PC-9 (cell line): ENCODE results near the gene SUFU. TPM values are rescaled to one million over a fixed set of nuclear protein-coding genes. Genes with fewer than 3 reads are reported as not detected.
"Not testable (repeated sequence)": the region's sequence is repeated elsewhere in the genome, so short reads cannot be mapped to it uniquely, and the experiment has no call there.

Experiments
- BruUV-seq: library from RNA; stranded (reverse); fragments of 400-500 nt; replicated peaks from 2 replicates; lab custom pipeline; 2021; lab: Mats Ljungman, UMichigan
- CTCF ChIA-PET: fragments of 300-600 bp; sonication (Branson Sonifier 250); formaldehyde crosslinking; loops from one replicate; lab custom pipeline; 2022; ENCODE audit warnings: antibody characterized with exemption; lab: Charles Lee
- POLR2A ChIA-PET: fragments of 300-600 bp; sonication (Branson Sonifier 250); formaldehyde crosslinking; loops from one replicate; lab custom pipeline; 2022; ENCODE audit warnings: antibody characterized with exemption; ENCODE audit not compliant: unreplicated experiment; lab: Charles Lee
- DNase-seq, 2 experiments: peaks; one replicate each; pipeline versions ENCODE4 v3.0.0 to v3.0.0-alpha.2; 2015 to 2022; ENCODE audit warnings: mixed read lengths in 1 of 2
- H2AFZ ChIP-seq: fragments of 200-600 bp; sonication (generic); 2 replicates; pipeline ENCODE4 v1.8.1; 2017; ENCODE audit warnings: antibody characterized with exemption
- H3F3A ChIP-seq: fragments of 200-600 bp; sonication (generic); 2 replicates; pipeline ENCODE4 v1.8.1; 2017; ENCODE audit warnings: antibody characterized with exemption, mild to moderate bottlenecking, low read depth; ENCODE audit not compliant: insufficient read depth
- H3K27ac ChIP-seq: fragments of 200-600 bp; sonication (generic); 2 replicates; pipeline ENCODE4 v1.6.1; 2016; ENCODE audit warnings: mixed run types
- H3K27me3 ChIP-seq: fragments of 200-600 bp; sonication (generic); 2 replicates; pipeline ENCODE4 v1.6.1; 2016; ENCODE audit warnings: low read depth, mixed run types; ENCODE audit not compliant: insufficient read depth
- H3K36me3 ChIP-seq: fragments of 200-600 bp; sonication (generic); 2 replicates; pipeline ENCODE4 v1.6.1; 2016; ENCODE audit warnings: low read depth, mixed run types
- H3K4me1 ChIP-seq: fragments of 200-600 bp; sonication (generic); replicated peaks from 2 replicates; pipeline ENCODE4 v1.6.1; 2016; ENCODE audit warnings: mixed run types; ENCODE audit not compliant: insufficient read depth
- H3K4me2 ChIP-seq: fragments of 200-600 bp; sonication (generic); 2 replicates; pipeline ENCODE4 v1.6.1; 2017; ENCODE audit warnings: mixed run types
- H3K4me3 ChIP-seq: fragments of 200-600 bp; sonication (generic); 2 replicates; pipeline ENCODE4 v1.6.1; 2016; ENCODE audit warnings: mixed run types
- H3K79me2 ChIP-seq: fragments of 200-600 bp; sonication (generic); 2 replicates; pipeline ENCODE4 v1.6.1; 2017; ENCODE audit warnings: low read depth, mixed run types
- H3K9me2 ChIP-seq: fragments of 200-600 bp; sonication (generic); 2 replicates; pipeline ENCODE4 v1.8.1; 2017; ENCODE audit warnings: mild to moderate bottlenecking; ENCODE audit not compliant: insufficient read depth
- H3K9me3 ChIP-seq: fragments of 200-600 bp; sonication (generic); 2 replicates; pipeline ENCODE4 v1.8.1; 2016; ENCODE audit warnings: low read depth; ENCODE audit not compliant: insufficient read depth
- H4K20me1 ChIP-seq: fragments of 200-600 bp; sonication (generic); 2 replicates; pipeline ENCODE4 v1.8.1; 2017; ENCODE audit not compliant: insufficient read depth
- CTCF ChIP-seq: fragments of 200-600 bp; sonication (generic); conservative IDR thresholded peaks from 2 replicates; pipeline ENCODE4 v1.6.1; 2017; ENCODE audit warnings: mixed run types, antibody characterized with exemption, mild to moderate bottlenecking, moderate library complexity
- EZH2 ChIP-seq: fragments of 200-600 bp; sonication (generic); IDR thresholded peaks from 2 replicates; pipeline ENCODE4 v1.8.0; 2017; ENCODE audit warnings: antibody characterized with exemption, low read depth
- intact Hi-C: fragments of 100-400 bp; cut with micrococcal nuclease; formaldehyde crosslinking; loops from one replicate; pipeline ENCODE4 v1.10.0; 2022; ENCODE audit not compliant: unreplicated experiment
- total RNA-seq: library from RNA; stranded (reverse); gene quantifications from 2 replicates; pipeline ENCODE4 v1.2.3, GENCODE V29; 2021

Gene SUFU
- total RNA-seq, 1 experiment from 2014 or later: 20.2 TPM

DNA sequence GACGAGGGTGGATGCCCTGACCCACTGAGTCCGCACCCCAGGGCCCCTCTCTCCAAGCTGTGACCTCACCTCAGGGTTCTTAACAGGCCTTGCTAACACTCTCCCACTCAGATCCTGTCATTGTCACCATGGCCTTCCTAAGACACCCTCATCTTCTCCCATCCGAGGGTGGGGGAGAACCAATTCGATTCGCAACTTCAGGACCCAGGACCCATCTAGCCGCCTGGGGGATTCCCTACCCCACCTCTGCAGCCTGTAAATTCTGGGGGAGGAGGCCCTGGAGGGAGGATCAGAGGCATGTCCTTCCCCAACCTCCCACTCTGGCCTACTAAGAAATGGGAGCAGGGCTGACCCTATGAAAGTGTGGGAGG, 157.9 kb downstream of the SUFU start:
- H3K27ac ChIP-seq: no peak overlapping the region
- no peaks in the 10 kb centered on the region for H3F3A ChIP-seq
- H3K4me1 ChIP-seq: no peaks in the 10 kb centered on the region
- no peak for DNase-seq
- no TSS peak for BruUV-seq
- intact Hi-C loops: no loop called here
- H3K36me3 ChIP-seq: no peaks in the 10 kb centered on the region
- no peak overlapping the region for H2AFZ ChIP-seq
- no peaks in the 10 kb centered on the region for H3K27me3 ChIP-seq
- no peaks in the 10 kb centered on the region for H3K79me2 ChIP-seq
- POLR2A ChIA-PET: no interaction called here
- CTCF ChIA-PET: no interaction called here
- H3K9me3 ChIP-seq: no peaks in the 10 kb centered on the region
- H3K9me2 ChIP-seq: no peaks in the 10 kb centered on the region
- TF ChIP-seq EZH2: no peak
- no peak for TF ChIP-seq CTCF
- H3K4me2 ChIP-seq: no peak overlapping the region
- H3K4me3 ChIP-seq: no peak overlapping the region
- no peaks in the 10 kb centered on the region for H4K20me1 ChIP-seq

DNA sequence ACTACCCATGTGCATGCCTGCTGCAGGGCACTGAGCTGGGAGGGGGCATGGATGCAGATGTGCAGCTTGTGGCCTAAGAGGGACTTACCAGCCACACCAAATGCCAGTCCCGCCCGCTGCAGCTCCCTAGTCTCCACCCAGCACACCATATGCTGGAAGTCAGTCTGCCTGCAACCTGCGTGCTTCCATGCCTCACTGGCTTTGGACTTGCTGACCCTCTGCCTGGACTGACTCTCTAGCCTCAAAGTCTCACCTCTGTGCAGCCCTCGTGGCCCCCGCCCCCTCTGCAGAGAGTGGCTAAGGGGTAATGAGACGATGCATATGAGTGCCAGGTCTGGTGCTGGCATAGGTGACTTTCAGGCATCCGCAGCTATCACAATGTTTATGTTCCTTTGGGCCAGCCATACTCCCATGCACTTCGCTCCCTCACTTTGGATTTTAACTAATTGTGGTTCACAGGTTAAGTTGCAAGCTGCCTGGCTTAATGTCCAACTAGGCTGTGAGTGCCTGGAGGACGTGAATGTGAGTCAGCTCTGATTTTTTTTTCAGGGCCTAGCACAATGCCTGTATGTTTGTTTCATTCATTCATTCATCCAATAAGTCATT, 162.2 kb downstream of the SUFU start:
- BruUV-seq: no TSS peak
- CTCF ChIA-PET: no interaction called here

DNA sequence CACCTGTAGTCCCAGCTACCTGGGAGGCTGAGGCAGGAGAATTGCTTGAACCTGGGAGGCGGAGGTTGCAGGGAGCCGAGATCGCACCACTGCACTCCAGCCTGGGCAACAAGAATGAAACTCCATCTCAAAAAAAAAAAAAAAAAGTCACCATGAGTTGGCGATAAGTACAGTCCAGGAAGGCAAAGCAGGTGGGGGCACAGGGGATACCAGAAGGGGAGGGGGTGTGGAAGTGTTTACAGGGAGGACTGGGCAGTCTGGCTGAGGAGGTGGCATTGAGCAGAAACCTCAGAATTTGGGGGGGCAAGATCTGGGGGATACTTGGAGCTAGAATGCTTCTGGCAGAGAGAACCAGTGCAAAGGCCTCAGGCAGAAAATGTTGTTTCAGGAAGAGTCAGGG, 163.6 kb downstream of the SUFU start:
- BruUV-seq, H3K9me2 ChIP-seq, H2AFZ ChIP-seq, H3K27ac ChIP-seq, DNase-seq, H3K79me2 ChIP-seq, H4K20me1 ChIP-seq, H3K36me3 ChIP-seq, H3K4me2 ChIP-seq, H3K4me1 ChIP-seq, POLR2A ChIA-PET, H3F3A ChIP-seq, H3K4me3 ChIP-seq, H3K9me3 ChIP-seq, H3K27me3 ChIP-seq, intact Hi-C loops: not testable (repeated sequence)
- CTCF ChIA-PET: interaction anchor here (0.6 kb wide), 1 partner anchor 21 kb away, joined by 6 read pairs; no protein-coding TSS in a partner anchor

More for the DNA sequence above, 162.2 kb downstream of the SUFU start:
- Histone ChIP-seq H3K4me2 (no peak overlapping the region), H3K79me2 (no peaks in the 10 kb centered on the region), H3K4me3 (no peak overlapping the region), H4K20me1 (no peaks in the 10 kb centered on the region), H3K27ac (no peak overlapping the region), H3F3A (no peaks in the 10 kb centered on the region), H3K9me3 (no peaks in the 10 kb centered on the region), H3K36me3 (no peaks in the 10 kb centered on the region), H2AFZ (no peak overlapping the region), H3K9me2 (no peaks in the 10 kb centered on the region), H3K27me3 (no peaks in the 10 kb centered on the region), H3K4me1 (peaks cover 9% of the 10 kb centered on the region; the same call in 1 of the 2 replicates)
- DNase-seq: no peak
- intact Hi-C loops: no loop called here
- TF ChIP-seq CTCF: no peak
- TF ChIP-seq EZH2: no peak
- POLR2A ChIA-PET: no interaction called here
